LNCaP clone FGC (cell line): ENCODE results near the gene CYP2F1.
"Not testable (repeated sequence)": the region's sequence is repeated elsewhere in the genome, so short reads cannot be mapped to it uniquely, and the experiment has no call there.

Experiments used
- DNase-seq: peaks from one replicate; pipeline ENCODE4 v3.0.0-alpha.2; 2011; ENCODE audit warnings: low read depth
- H3K4me3 ChIP-seq: 2 replicates; pipeline ENCODE4 v1.5.1; 2011; ENCODE audit warnings: mild to moderate bottlenecking, low read depth, low read length, control low read depth
- CTCF ChIP-seq: IDR thresholded peaks from 2 replicates; pipeline ENCODE4 v1.5.1; 2012; ENCODE audit warnings: mild to moderate bottlenecking; ENCODE audit not compliant: control insufficient read depth, insufficient read depth; ENCODE audit errors: extremely low read depth

Gene CYP2F1

GRCh38 chr19:41089959-41090358, 24.3 kb upstream of the CYP2F1 start:
- no peak for DNase-seq
- no peak overlapping the region for H3K4me3 ChIP-seq
- no peak for TF ChIP-seq CTCF

GRCh38 chr19:41095703-41096102, 18.5 kb upstream of the CYP2F1 start:
- DNase-seq: no peak

GRCh38 chr19:41096353-41096752, 17.9 kb upstream of the CYP2F1 start:
- no peak for TF ChIP-seq CTCF
- DNase-seq: no peak

More at GRCh38 chr19:41095703-41096102, 18.5 kb upstream of the CYP2F1 start:
- no peak for TF ChIP-seq CTCF
- no peak overlapping the region for H3K4me3 ChIP-seq

GRCh38 chr19:41097302-41097701, 16.9 kb upstream of the CYP2F1 start:
- no peak for DNase-seq
- H3K4me3 ChIP-seq: no peak overlapping the region
- no peak for TF ChIP-seq CTCF

More at GRCh38 chr19:41096353-41096752, 17.9 kb upstream of the CYP2F1 start:
- H3K4me3 ChIP-seq: no peak overlapping the region

GRCh38 chr19:41098762-41099161, 15.5 kb upstream of the CYP2F1 start:
- DNase-seq: no peak
- TF ChIP-seq CTCF: no peak
- no peak overlapping the region for H3K4me3 ChIP-seq

GRCh38 chr19:41102210-41102609, 12.0 kb upstream of the CYP2F1 start:
- H3K4me3 ChIP-seq, DNase-seq: not testable (repeated sequence)

GRCh38 chr19:41106177-41106576, 8.1 kb upstream of the CYP2F1 start:
- DNase-seq: no peak
- no peak overlapping the region for H3K4me3 ChIP-seq
- no peak for TF ChIP-seq CTCF
